GM21737 (cell line): ENCODE measurements around the gene NRXN3.
"Not testable (repeated sequence)": the region's sequence is repeated elsewhere in the genome, so short reads cannot be mapped to it uniquely, and the experiment has no call there.

Source experiments
- ATAC-seq: cut with Tn5 transposase; IDR thresholded peaks from one replicate; pipeline ENCODE4 v1.9.1; 2021; ENCODE audit warnings: mild to moderate bottlenecking, moderate library complexity; ENCODE audit not compliant: unreplicated experiment

The NRXN3 gene

DNA sequence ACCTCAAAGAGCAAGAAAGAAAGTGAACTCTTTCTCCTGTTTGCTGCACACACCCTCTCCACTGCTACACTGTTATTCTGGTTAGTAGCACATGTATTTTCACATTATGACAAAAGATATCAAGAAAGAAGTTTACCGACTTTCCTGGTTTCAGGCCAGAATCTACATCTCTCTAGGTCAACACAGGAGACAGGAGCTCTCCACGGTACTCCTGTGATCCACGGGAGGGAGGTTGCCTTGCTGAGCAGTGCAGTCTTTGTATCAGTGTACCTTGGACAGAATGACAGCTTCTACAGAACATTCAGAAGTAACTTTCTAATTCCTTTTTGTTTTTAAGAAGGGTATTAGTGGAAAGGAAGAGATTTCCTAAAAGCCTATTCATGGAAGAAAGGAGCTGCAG lies 805.6 kb downstream of the NRXN3 start:
- no peak for ATAC-seq

DNA sequence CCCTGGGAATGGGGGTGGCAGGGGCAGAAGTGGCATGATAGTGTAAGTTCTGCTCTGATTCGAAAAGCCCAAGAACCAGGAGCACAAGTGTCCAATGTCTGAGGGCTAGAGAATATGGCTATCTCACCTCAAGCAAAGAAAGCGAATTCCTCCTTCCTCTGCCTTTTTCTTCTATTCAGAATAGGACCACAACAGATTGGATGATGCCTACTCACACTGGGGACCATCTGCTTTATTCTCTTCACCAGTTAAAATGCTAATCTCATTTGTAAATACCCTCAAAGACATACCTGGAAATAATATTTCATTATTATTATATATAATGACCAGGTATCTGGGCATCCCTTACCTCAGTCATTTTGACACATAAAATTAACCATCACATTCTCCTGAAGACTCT lies 808.7 kb downstream of the NRXN3 start:
- no peak for ATAC-seq

GRCh38 chr14:78982551-78982950 lies 812.4 kb downstream of the NRXN3 start:
- ATAC-seq = no peak

DNA sequence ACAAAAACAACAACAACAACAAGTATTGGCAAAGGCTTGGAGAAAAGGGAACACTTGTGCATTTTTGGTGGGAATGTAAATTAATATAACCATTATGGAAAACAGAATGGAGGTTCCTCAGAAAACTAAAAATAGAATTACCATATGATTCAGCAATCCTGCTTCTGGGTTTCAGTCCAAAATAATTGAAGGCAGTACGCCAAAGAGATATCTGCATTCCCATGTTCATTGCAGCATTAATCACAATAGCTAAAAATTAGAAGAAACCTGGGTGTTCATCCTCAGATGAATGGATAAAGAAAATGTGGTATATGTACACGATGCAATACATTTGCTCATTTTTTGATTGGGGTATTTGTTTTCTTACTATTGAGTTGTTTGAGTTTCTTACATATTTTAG lies 813.0 kb downstream of the NRXN3 start:
- ATAC-seq = no peak

- no peak for ATAC-seq
Measured at GRCh38 chr14:78985668-78986381, 815.7 kb downstream of the NRXN3 start.

DNA sequence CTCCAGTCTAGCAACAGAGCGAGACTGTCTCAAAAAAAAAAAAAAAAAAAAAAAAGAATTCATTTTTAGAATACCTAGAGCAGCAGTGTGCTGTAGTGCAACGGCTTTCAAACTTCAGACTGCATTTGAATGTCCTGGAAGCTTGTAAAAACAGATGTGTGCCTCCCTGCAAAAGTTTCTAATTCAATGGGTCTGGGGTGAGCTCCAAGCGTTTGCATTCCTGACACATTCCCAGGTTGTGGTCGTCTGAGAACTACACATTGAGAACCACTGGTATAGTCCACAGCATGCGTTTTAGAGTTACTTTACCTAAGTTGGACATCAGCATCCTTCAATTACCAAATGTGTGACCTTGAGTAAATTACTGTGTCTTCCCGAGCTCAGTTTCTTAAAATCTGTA lies 816.8 kb downstream of the NRXN3 start:
- no peak for ATAC-seq

- ATAC-seq = no peak
Measured at GRCh38 chr14:78989221-78989620, 819.0 kb downstream of the NRXN3 start.

GRCh38 chr14:78992867-78993266 lies 822.7 kb downstream of the NRXN3 start:
- no peak for ATAC-seq

GRCh38 chr14:78997811-78998210 lies 827.6 kb downstream of the NRXN3 start:
- no peak for ATAC-seq

GRCh38 chr14:79009286-79009685 lies 839.1 kb downstream of the NRXN3 start:
- no peak for ATAC-seq

DNA sequence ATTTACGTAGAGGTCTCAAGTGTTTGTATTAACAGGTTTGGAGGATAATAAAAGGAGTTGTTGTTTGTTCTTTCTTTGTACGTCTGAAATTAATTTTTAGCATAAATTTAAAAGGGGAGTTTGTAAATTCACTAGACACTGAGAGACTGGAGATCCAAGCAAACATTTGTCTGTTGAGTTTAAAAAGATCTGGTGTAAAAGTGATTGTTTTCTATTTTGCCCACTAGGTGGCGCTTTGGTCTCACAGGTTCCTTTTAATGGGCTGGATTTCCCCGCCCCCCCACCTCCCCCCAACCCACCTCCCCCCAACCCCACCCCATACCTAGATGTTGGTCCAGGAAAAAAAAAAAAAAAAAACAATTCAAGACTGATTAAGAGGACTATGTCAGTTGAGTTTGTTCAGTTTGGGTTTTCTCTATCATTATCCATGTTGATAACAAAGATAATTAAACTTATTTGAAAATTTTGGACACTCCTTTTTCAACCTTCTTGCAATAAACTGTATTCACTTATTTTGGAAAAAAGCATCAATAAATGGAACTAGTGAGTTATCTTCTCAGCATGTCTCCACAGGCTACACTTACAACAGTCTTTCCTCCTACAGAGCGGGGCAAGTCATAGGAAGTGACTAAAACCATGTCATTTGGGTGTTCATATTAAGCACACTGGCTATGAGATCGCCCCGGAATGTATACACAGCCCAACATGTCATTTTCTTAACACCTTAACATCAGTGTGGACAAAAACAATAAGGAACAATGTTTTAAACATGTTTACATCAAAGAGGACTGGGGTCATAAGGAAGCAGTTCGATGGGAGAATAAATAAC lies 841.1 kb downstream of the NRXN3 start:
- no peak for ATAC-seq

DNA sequence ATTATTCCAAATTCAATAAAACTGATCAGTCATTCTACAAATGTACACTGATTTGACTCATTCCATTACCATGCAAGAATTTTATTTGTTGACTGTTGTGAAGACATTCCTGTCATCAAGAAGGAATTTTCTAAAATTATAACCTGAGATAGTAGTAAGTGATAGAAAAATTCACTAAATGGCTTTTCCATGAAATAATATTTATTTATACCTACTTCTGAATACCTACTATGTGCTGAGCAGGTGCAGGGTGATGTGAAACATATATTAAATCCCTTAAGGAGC lies 841.7 kb downstream of the NRXN3 start:
- ATAC-seq = no peak

GRCh38 chr14:79016828-79017505 lies 846.8 kb downstream of the NRXN3 start:
- ATAC-seq = no peak

DNA sequence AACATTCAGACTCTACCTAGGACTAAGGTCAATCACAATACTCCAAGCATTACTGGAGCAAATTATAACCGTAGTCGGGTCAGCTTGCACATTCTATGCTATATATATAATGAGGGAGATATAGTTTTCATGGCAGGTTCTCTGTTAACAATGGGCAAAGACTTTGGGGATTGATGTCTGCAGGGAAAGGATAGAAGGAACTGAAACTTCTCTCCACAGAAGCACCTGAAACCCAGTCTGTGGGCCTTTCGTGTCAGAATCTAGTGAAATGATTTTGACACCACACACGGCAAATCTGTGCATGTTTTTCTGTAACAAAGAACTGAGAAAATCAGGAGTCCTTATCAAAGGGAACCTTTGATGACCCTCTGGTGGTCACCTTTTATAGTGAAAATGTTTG lies 847.4 kb downstream of the NRXN3 start:
- no peak for ATAC-seq

GRCh38 chr14:79018836-79019235 lies 848.7 kb downstream of the NRXN3 start:
- no peak for ATAC-seq

GRCh38 chr14:79019898-79020297 lies 849.7 kb downstream of the NRXN3 start:
- ATAC-seq = not testable (repeated sequence)

- no peak for ATAC-seq
Measured at GRCh38 chr14:79021766-79022165, 851.6 kb downstream of the NRXN3 start.

GRCh38 chr14:79027138-79027537 lies 857.0 kb downstream of the NRXN3 start:
- ATAC-seq = no peak

DNA sequence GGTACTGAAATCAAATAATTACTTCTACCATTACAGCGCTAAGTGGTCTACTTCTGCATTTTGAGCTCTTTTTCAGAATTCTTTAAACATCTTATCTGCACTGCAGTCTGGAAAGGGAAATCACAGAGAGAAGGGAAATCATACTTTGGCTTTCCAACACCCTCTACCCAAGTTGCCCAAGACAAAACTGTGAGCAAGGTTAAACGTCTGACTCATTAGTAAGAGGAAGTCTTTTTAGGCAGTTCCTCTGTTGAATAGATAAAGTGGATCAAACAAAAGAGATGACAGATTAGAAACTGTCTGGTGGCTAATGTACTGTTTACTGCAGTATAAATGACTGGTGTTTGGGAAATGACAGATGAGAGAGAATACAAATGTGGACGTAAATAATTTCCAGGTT lies 858.1 kb downstream of the NRXN3 start:
- no peak for ATAC-seq

- ATAC-seq = no peak
Measured at GRCh38 chr14:79036441-79036840, 866.3 kb downstream of the NRXN3 start.

DNA sequence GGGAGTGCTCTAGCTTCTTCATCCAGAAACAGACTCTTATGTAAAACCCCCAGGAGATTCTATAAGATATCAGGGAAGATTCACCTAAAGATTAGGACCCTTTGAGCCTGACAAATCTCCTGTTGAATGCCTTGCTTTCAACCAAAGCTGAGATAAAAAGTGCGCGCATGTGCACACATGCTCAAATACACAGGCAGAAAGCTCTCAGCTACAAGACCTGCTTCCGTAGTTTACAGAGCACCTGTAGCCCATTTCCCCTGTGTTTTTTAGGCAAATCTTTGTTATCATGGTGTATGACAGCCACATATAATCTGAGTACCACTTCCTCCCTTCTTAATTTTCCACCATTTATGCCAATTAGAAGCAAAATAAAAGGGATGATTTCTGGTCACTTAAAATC lies 866.9 kb downstream of the NRXN3 start:
- no peak for ATAC-seq

GRCh38 chr14:79037593-79037992 lies 867.4 kb downstream of the NRXN3 start:
- ATAC-seq = no peak
